NB4 (cell line): ENCODE measurements around the gene GYS1.

Experiments used
- CTCF ChIP-seq: IDR thresholded peaks from one replicate; pipeline ENCODE4 v1.5.1; 2012; ENCODE audit warnings: low read depth, low read length
- MYC ChIP-seq: IDR thresholded peaks from 2 replicates; pipeline ENCODE4 v1.6.1; 2011; ENCODE audit warnings: low read depth, low read length
- POLR2A ChIP-seq: IDR thresholded peaks from 2 replicates; pipeline ENCODE4 v1.6.1; 2011; ENCODE audit warnings: mild to moderate bottlenecking; ENCODE audit not compliant: insufficient read length; ENCODE audit errors: extremely low read depth

- no peak for TF ChIP-seq CTCF
- TF ChIP-seq POLR2A, result peak; percentile 34
- peak; percentile 47 for TF ChIP-seq MYC
These were observed 29.5 kb downstream of the GYS1 start for GRCh38 chr19:48963371-48964204.
